ENCODE measurements around the gene TRPC3. TPM values are rescaled to one million over a fixed set of nuclear protein-coding genes. Genes with fewer than 3 reads are reported as not detected.

The TRPC3 gene
- total RNA-seq, 1 donor from 2014 or later, result 3.1 TPM

- Mint-ChIP-seq H3K36me3 (ENCODE audit: low read depth) (peaks cover 2% of the 10 kb centered on the region), H3K4me1 (no peaks in the 10 kb centered on the region), H3K27ac (no peak overlapping the region), H3K9me3 (no peaks in the 10 kb centered on the region), H3K27me3 (peaks cover 34% of the 10 kb centered on the region), H3K4me3 (no peak overlapping the region)
- intact Hi-C loops (cut with micrococcal nuclease), result no loop called here
- no peak for DNase-seq
Observed at GRCh38 chr4:121877041-121877773, 74.7 kb downstream of the TRPC3 start.

GRCh38 chr4:121876070-121876469 lies 75.8 kb downstream of the TRPC3 start:
- Mint-ChIP-seq H3K4me3 (no peak overlapping the region), H3K4me1 (peaks cover under 1% of the 10 kb centered on the region), H3K27ac (no peak overlapping the region), H3K36me3 (ENCODE audit: low read depth) (no peaks in the 10 kb centered on the region), H3K27me3 (peaks cover 32% of the 10 kb centered on the region), H3K9me3 (no peaks in the 10 kb centered on the region)
- DNase-seq, result no peak
- intact Hi-C loops (cut with micrococcal nuclease), result no loop called here

DNA sequence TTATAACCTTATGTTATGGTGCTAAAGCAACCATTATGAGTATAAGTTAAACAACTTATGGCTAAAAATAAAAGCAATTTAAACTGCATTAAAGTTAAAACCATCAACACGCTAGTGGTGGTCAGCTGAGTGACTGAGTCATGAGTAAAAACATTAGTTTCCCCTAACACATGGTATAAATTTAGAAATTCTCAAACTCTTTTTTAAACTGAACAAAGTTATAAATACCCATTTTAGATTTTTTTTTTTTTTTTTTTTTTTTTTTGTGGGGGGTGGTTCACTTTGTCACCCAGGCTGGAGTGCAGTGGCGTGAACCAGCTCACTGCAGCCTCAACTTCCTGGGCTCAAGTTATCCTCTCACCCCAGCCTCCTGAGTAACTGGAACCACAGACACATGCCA lies 76.2 kb downstream of the TRPC3 start:
- peaks cover 29% of the 10 kb centered on the region for H3K27me3 Mint-ChIP-seq
- no peaks in the 10 kb centered on the region for H3K9me3 Mint-ChIP-seq
- intact Hi-C loops (cut with micrococcal nuclease), result no loop called here
- H3K4me3 Mint-ChIP-seq, result no peak overlapping the region
- peaks cover 4% of the 10 kb centered on the region for H3K4me1 Mint-ChIP-seq
- H3K27ac Mint-ChIP-seq, result no peak overlapping the region
- no peaks in the 10 kb centered on the region for H3K36me3 Mint-ChIP-seq (ENCODE audit: low read depth)
- DNase-seq, result no peak

DNA sequence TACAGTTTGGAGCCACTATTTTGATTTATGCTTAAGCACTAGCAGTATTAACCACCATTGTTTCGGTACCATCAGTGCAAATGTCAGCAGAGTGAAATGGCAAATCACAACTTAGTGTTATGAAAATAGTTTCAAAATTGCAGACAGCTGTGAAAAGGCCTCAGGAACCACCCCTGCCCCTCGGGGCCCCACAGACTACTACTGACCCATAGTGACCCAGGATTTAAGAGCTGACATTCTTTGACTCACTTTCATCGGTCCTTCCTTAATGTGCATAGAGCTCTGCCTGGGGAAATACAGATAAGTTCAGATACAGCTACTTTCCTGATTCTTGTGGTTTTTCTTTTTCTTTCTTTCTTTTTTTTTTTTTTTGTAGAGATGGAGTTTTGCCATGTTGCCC lies 78.3 kb downstream of the TRPC3 start:
- H3K27ac Mint-ChIP-seq, result no peak overlapping the region
- no peak for DNase-seq
- no peaks in the 10 kb centered on the region for H3K9me3 Mint-ChIP-seq
- H3K4me3 Mint-ChIP-seq, result no peak overlapping the region
- intact Hi-C loops (cut with micrococcal nuclease), result loop anchor here (5.0 kb wide), 2 partner anchors 79 to 176 kb away; partner anchors contain the start of genes ANXA5 and TRPC3
- peaks cover 22% of the 10 kb centered on the region for H3K27me3 Mint-ChIP-seq
- H3K36me3 Mint-ChIP-seq (ENCODE audit: low read depth), result no peaks in the 10 kb centered on the region
- peaks cover 12% of the 10 kb centered on the region for H3K4me1 Mint-ChIP-seq

DNA sequence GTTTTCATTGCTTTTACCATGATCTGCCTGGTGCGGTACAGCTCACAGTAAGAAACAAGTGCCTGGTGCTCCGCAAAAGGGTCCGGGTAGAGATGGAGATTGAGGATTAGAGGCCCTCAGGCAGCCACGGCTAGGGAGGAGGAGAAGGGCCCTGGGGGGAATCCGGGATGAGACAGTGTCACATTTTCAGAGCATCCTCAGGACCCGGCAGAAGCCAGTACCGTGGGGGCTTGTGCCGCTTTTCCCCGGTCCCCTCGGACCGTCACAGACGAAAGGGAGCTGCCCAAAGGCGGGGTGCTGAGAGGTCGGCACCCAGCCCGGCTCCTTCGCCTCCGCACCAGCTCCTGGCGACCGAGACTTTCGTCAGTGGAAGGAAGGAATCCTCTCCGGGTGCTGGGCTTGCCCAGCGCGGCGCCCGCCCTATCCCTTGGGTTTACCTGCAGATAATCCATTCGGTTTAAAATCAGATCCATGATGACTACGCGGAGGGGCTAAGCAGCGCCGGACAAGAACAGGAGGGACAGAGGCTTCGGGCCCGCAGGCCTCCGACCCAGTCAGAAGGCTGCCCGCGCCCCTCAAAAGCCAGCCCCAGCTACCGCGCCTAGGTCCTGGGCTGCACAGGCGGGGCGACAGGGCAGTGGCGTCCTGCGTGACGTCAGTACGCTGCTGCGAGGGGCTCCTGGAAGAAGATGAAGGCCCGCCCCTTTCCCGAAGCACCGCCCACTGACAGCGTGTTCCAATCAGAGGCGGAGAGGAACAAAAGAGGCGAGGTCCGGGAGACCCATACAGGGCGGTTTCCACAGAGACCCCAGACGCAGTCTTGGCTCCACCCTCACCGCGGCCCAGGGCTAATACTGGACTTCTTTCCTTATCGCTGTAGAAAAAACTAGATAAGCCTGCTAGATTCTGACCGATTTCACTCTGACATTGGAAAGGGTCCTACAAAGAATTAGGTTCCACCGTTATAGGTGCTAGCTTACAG lies 81.7 kb downstream of the TRPC3 start, which contains the start of gene BBS7:
BBS7 (minus strand) TSS at position 634 of the 982 bp plus-strand sequence; CDS start at position 473, 161 bp downstream.
- H3K9me3 Mint-ChIP-seq, result peaks cover 4% of the 10 kb centered on the region
- peaks cover 12% of the 10 kb centered on the region for H3K27me3 Mint-ChIP-seq
- peak within 1 kb of the TSS; percentile 98 for H3K4me3 Mint-ChIP-seq
- intact Hi-C loops (cut with micrococcal nuclease), result loop anchor here (1.0 to 5.0 kb wide), 4 partner anchors 46 to 283 kb away; partner anchors contain the start of genes ANXA5, BLTP1 and TRPC3
- H3K36me3 Mint-ChIP-seq (ENCODE audit: low read depth), result peaks cover 19% of the 10 kb centered on the region
- H3K4me1 Mint-ChIP-seq, result peaks cover 12% of the 10 kb centered on the region
- H3K27ac Mint-ChIP-seq, result peak within 1 kb of the TSS; percentile 91
- peak; percentile 99 for DNase-seq

GRCh38 chr4:121863799-121864198 lies 88.1 kb downstream of the TRPC3 start:
- peaks cover 8% of the 10 kb centered on the region for H3K4me1 Mint-ChIP-seq
- no peak for DNase-seq
- H3K36me3 Mint-ChIP-seq (ENCODE audit: low read depth), result peaks cover 29% of the 10 kb centered on the region
- no peak overlapping the region for H3K4me3 Mint-ChIP-seq
- H3K27ac Mint-ChIP-seq, result no peak overlapping the region
- intact Hi-C loops (cut with micrococcal nuclease), result no loop called here
- H3K9me3 Mint-ChIP-seq, result peaks cover 4% of the 10 kb centered on the region
- H3K27me3 Mint-ChIP-seq, result no peaks in the 10 kb centered on the region

DNA sequence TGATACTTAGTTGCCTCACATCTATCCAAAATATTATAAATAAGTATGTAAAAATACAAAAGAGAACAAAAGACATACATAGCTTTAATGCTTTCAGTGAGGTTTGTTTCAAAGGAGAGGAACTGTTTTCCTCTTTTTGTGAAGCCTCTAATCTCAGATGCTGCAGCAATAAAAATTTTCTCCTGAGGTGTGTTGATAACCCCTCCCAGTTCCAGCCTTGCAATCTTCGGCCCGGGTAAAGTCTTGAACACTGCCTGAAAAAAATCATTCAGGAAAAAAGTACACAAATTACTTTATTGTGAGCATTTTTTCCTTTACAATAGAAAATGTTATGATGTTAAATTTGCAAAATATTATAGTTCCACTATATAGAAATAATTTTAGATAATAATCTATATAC lies 90.4 kb downstream of the TRPC3 start:
- intact Hi-C loops (cut with micrococcal nuclease), result no loop called here
- DNase-seq, result no peak
- Mint-ChIP-seq H3K4me3 (no peak overlapping the region), H3K9me3 (peaks cover under 1% of the 10 kb centered on the region), H3K4me1 (peaks cover 5% of the 10 kb centered on the region), H3K27ac (no peak overlapping the region), H3K36me3 (ENCODE audit: low read depth) (peaks cover 27% of the 10 kb centered on the region), H3K27me3 (no peaks in the 10 kb centered on the region)

- DNase-seq, result no peak
- H3K27me3 Mint-ChIP-seq, result no peaks in the 10 kb centered on the region
- intact Hi-C loops (cut with micrococcal nuclease), result no loop called here
- peaks cover 17% of the 10 kb centered on the region for H3K36me3 Mint-ChIP-seq (ENCODE audit: low read depth)
- no peak overlapping the region for H3K4me3 Mint-ChIP-seq
- no peak overlapping the region for H3K27ac Mint-ChIP-seq
- no peaks in the 10 kb centered on the region for H3K9me3 Mint-ChIP-seq
- peaks cover 5% of the 10 kb centered on the region for H3K4me1 Mint-ChIP-seq
Observed at GRCh38 chr4:121860121-121860520, 91.7 kb downstream of the TRPC3 start.

GRCh38 chr4:121851354-121851753 lies 100.5 kb downstream of the TRPC3 start:
- Mint-ChIP-seq H3K27me3 (no peaks in the 10 kb centered on the region), H3K4me3 (no peak overlapping the region), H3K4me1 (no peaks in the 10 kb centered on the region), H3K36me3 (ENCODE audit: low read depth) (peaks cover 15% of the 10 kb centered on the region), H3K9me3 (no peaks in the 10 kb centered on the region), H3K27ac (no peak overlapping the region)
- intact Hi-C loops (cut with micrococcal nuclease), result no loop called here
- DNase-seq, result no peak

- Mint-ChIP-seq H3K9me3 (no peaks in the 10 kb centered on the region), H3K27ac (no peak overlapping the region), H3K27me3 (no peaks in the 10 kb centered on the region), H3K4me1 (no peaks in the 10 kb centered on the region), H3K4me3 (no peak overlapping the region), H3K36me3 (ENCODE audit: low read depth) (peaks cover 27% of the 10 kb centered on the region)
- intact Hi-C loops (cut with micrococcal nuclease), result no loop called here
- no peak for DNase-seq
Observed at GRCh38 chr4:121846662-121847061, 105.2 kb downstream of the TRPC3 start.

- Mint-ChIP-seq H3K9me3 (no peaks in the 10 kb centered on the region), H3K4me1 (no peaks in the 10 kb centered on the region), H3K36me3 (ENCODE audit: low read depth) (peaks cover 40% of the 10 kb centered on the region), H3K4me3 (no peak overlapping the region), H3K27ac (no peak overlapping the region), H3K27me3 (no peaks in the 10 kb centered on the region)
- intact Hi-C loops (cut with micrococcal nuclease), result no loop called here
- DNase-seq, result no peak
Observed at GRCh38 chr4:121842862-121843261, 109.0 kb downstream of the TRPC3 start.

DNA sequence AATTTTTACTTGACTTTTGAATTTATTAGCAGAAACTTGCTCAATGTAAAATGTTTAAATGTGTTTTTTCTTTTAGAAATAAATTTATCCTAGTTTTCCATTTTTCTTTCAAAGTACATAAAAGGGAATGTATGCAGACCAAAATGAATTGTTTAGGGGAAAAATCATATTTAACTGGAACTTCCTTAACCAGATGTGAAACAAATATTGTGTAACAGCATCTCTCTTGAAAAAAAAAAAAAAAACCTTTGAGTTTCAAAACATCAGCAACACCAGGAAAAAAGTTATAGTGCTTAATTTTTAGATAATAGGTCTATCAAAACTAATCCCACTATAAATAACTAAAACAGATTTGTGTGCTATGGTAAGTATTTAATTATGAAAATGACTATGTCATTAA lies 113.7 kb downstream of the TRPC3 start:
- Mint-ChIP-seq H3K4me1 (no peaks in the 10 kb centered on the region), H3K27ac (no peak overlapping the region), H3K9me3 (no peaks in the 10 kb centered on the region), H3K4me3 (no peak overlapping the region), H3K27me3 (no peaks in the 10 kb centered on the region), H3K36me3 (ENCODE audit: low read depth) (peaks cover 26% of the 10 kb centered on the region)
- DNase-seq, result no peak
- intact Hi-C loops (cut with micrococcal nuclease), result no loop called here

DNA sequence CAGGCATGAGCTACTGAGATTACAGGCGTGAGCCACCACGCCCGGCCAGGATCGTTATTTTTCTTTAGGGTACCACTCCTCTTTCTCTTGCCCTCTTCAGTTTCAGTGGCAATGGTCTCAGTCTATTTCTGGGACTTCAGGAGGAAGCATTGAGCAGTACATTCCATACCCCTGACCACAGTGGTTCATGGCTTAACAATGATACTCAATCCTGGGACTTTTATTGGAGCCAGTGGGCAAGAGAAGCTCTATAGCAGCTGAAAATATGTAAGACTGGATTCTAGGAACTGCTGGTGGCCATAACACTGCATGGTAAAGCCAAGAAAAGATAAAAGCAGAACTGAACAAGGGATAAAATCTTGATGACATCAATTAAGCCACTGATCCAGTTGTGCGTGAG lies 122.3 kb downstream of the TRPC3 start:
- H3K4me1 Mint-ChIP-seq, result peaks cover 4% of the 10 kb centered on the region
- no peak overlapping the region for H3K27ac Mint-ChIP-seq
- no peaks in the 10 kb centered on the region for H3K9me3 Mint-ChIP-seq
- H3K27me3 Mint-ChIP-seq, result no peaks in the 10 kb centered on the region
- H3K36me3 Mint-ChIP-seq (ENCODE audit: low read depth), result peaks cover 8% of the 10 kb centered on the region
- no peak for DNase-seq
- H3K4me3 Mint-ChIP-seq, result no peak overlapping the region
- intact Hi-C loops (cut with micrococcal nuclease), result no loop called here
